ENCODE measurements around the gene CHD6.

Gene CHD6

GRCh38 chr20:41352106-41352505 lies 266.1 kb downstream of the CHD6 start:
- H3K4me3 ChIP-seq (ENCODE audit: low read length), result no peak overlapping the region
- no peak for DNase-seq (ENCODE audit: low read depth)
- peak; percentile 10; the same call in 1 of the 2 replicates for TF ChIP-seq CTCF (conservative IDR thresholded peaks at IDR 0.05; ENCODE audit: low read length)

All from AG10803 (cell line).